IPS DF 19.7 (cell line): ENCODE results near the gene FNDC3B.

Experiments
- DNase-seq: peaks from one replicate; pipeline ENCODE4 v3.0.0-alpha.2; 2013; ENCODE audit warnings: low read depth, low spot score

FNDC3B gene

DNA sequence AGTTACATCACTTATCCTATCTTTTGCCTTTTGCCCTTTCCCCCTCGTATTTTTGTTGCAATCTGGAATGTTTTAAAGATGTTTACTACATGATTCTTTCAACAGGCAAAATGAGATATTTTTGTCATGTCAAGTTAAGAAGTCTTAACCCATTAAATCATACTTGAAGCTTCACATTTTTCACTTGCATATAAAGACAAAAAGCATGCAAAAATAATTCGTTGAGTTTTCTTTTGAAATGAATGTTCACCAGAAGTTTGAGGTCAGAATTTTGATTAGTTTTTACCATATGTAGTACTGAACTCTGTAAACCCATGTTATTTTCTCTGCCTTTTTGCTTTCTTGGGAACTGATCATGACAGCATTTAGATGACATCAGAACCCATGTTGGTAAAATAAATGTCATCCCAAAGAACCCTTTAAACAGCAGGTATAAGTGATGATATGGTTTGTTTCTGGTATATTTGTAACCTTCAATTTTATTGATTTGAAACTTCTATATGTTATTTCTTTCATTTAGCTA is 220.4 kb downstream of the FNDC3B start:
- DNase-seq: no peak

DNA sequence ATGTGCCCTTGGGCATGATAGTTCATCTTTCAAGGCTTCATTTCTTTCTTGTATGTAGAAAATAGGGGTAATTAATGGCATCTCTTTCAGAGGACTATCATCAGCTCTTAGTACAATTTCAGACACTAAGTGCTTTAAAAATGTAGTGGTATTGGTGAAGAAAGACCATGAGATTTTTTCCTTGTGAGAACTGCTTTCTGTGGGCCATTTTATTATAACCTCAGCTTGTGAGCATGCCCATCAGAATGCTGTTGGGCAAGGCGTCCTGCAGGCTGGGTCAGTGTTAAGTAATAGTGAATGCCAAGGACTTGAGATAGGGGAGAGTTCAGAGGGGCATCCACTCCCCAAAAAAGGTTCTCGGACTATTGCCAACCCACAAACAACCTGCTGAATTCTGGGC is 221.0 kb downstream of the FNDC3B start:
- no peak for DNase-seq

DNA sequence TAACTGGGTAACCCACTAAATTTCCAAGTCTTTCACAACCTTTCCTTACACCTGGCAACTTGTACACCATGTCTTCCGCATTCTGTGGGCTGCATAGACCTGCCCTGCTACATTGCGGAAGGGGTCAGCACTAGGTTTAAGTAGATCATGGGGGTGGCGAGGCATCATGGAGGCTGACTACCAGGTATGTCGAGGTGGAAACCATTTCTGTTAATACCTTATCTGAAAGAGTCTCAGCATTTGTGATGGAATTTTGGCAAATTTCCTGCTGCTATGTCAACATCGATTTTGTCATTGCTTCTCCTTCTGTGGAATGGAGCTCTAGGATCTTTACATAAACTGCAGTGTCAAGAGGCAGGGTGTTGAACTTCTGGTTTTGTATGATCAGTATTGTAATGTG is 221.7 kb downstream of the FNDC3B start:
- no peak for DNase-seq

DNA sequence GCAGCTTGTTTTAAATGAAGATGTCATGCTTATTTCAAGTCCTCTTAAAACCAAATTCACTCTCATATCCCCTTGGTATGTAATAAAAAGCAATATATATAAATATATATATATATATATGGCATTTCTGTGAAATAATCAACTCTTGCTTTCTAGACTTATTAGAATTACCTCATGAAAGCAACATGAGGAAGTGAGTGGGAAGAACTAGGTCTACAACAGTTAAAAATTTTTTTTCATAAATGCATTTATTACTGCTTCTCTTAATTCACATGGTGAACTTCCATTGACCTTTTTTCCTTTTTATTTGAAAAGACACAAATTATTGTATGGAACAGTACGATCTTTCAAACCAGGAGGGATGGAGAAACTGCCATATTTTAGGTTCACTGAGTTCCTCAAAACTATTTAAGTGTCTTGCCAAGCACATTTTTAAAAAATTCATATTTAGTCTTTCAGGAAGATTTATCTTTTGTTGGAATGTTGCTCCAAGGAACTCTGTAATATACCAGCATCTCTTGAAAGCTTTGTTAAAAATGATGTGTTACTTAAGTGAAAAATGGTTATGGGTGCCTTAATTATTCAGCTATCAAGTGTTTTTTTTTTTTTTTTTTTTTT is 223.7 kb downstream of the FNDC3B start:
- no peak for DNase-seq

DNA sequence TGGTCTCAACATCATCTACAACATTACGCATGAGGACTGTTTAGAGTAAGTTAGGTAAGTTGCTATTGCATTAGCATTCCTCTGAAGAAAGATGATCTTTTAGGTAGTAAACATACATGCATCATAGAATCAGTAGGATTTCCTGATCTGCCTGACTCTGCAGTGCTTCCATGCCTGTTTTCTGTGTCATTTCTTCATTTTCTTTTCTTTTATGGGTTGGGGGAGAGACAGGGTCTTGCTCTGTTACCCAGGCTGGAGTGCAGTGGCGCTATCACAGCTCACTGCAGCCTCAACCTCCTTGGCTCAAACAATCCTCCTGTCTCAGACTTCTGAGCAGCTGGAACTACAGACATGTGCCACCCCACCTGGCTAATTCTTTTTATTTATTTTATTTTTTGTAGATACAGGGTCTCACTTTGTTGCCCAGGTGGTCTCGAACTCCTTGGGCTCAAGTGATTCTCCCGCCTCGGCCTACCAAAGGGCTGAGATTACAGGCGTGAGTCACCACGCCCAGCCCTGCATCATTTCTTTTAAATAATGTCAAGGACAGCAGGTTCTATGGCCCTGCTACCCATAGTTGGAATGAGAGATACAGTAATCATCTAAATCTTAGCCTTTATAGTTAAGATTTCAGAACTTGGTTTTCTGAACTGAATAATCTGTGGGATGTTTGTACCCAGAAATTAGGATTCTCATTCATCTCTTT is 224.6 kb downstream of the FNDC3B start:
- no peak for DNase-seq

DNA sequence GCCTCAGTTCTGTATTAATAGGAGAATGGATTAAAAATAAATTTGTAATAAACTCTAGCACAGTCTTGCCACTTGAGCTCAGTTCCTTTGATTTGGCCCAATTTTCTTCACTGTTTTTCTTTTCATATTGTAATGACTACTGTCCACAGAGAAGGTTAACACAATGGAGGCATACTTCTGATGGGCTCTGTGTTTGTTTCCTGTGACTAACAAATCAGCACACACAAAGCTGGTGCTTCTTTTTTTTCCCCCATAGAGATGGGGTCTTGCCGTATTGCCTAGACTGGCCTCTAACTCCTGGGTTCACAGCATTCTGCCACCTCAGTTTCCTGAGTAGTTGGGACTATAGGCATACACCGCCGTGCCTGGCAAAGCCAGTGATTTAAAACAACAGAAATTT is 226.7 kb downstream of the FNDC3B start:
- no peak for DNase-seq

- DNase-seq: no peak
These were observed 229.0 kb downstream of the FNDC3B start for GRCh38 chr3:172268425-172268824.

DNA sequence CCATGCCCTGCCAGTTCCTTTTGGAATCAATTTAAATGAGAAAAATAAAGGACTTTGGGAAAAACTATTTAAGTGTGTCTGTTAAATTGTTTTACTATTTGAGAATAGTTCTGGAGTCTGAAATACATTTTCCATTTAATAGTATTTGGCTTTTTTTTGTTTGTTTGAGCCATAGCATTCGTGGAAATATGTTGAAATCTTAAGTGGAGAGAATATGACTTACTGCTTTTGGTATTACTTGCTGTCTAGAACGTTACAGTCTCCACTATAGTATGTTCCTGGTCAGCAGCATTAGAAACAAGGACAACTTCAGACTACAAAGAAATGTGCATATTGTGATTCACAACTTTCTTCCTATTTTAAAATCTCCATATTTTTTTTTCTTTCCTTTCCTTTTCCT is 229.5 kb downstream of the FNDC3B start:
- no peak for DNase-seq

DNA sequence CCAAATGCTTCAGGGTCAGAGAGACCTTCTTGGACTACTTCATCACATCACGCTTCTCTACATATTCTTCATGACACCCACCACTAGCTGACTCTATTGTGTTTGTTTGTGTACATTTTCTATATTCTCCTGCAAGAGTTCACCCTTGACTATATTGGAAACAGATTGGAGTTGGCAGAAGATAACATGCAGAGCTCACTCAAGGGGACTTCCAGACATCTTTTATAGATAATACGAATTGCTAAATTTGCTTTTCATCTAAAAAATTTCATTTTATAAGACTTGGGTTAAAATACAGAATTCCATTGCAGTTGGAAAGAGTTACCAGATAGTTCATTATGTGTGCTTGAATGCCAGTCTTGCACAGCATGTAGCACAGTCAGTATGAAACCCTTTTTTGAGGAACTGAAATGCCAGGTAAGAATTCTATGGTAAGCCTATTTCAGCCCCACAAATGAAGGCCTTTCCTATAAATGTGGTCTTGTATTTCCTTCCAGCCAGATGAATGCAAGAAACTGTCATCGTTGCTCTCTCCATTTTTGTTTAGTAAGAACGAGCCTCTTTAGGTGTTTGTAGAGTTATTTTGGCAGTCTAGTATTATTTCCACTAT is 231.3 kb downstream of the FNDC3B start:
- DNase-seq: no peak

GRCh38 chr3:172271386-172271976 is 232.1 kb downstream of the FNDC3B start:
- DNase-seq: no peak

- no peak for DNase-seq
These were observed 233.3 kb downstream of the FNDC3B start for GRCh38 chr3:172272698-172273097.

GRCh38 chr3:172273378-172273777 is 234.0 kb downstream of the FNDC3B start:
- DNase-seq: no peak

DNA sequence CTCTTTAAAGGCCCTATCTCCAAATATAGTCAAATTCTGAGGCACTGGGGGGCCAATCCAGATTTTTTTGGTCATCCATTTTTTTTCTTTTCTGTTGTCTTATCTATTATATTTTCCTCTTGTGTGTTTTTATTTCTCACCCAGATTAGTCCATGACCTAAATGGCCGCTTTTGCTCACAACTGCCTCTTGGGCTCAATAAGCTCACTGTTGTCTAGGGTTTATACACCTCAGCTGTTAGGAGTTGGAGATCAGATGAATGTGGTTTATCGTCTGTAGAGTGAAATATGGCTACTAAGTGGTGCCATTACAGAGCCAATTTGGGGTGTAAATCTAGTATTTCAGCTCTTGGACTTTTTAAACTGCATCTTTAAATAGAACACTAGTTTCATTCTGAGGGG is 235.5 kb downstream of the FNDC3B start:
- no peak for DNase-seq

GRCh38 chr3:172275586-172275985 is 236.2 kb downstream of the FNDC3B start:
- no peak for DNase-seq

- no peak for DNase-seq
These were observed 236.7 kb downstream of the FNDC3B start for GRCh38 chr3:172276103-172276502.

- DNase-seq: no peak
These were observed 237.8 kb downstream of the FNDC3B start for GRCh38 chr3:172277151-172277652.

- no peak for DNase-seq
These were observed 239.8 kb downstream of the FNDC3B start for GRCh38 chr3:172279191-172279640.

DNA sequence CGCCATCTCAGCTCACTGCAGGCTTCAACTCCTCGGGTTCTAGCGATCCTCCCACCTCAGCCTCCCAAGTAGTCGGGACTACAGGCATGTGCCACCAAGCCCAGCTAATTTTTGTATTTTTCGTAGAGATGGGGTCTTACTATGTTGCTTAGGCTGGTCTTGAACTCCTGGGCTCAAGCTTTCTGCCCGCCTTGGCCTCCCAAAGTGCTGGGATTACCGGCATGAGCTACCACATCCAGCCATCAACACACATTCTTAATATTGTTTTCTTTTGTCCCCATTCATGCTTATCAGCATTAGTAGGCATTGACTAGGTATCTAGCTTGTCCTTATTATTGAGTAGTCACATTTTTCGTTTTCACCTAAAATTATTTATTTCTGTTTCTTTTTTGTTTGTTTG is 240.6 kb downstream of the FNDC3B start:
- DNase-seq: no peak

- no peak for DNase-seq
These were observed 241.2 kb downstream of the FNDC3B start for GRCh38 chr3:172280406-172281051.

DNA sequence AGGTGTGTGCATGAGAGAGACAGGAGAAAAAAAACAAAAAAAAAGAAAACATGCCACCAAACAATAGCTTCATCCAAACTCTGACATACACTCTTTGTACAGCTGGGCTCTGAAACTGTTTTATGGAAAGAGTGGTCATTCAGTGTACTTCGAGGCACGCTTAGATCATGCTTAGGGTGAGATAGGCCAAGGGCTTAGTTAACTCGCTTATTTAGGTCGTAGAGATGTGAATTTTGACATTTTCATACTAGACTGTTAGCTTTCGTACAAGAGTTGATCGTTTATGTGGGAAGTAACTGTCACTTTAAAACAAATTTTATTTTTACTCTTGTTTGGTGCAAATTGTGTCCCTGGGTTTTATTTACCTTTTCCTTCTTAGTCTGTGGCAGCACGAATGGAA is 242.5 kb downstream of the FNDC3B start:
- no peak for DNase-seq

DNA sequence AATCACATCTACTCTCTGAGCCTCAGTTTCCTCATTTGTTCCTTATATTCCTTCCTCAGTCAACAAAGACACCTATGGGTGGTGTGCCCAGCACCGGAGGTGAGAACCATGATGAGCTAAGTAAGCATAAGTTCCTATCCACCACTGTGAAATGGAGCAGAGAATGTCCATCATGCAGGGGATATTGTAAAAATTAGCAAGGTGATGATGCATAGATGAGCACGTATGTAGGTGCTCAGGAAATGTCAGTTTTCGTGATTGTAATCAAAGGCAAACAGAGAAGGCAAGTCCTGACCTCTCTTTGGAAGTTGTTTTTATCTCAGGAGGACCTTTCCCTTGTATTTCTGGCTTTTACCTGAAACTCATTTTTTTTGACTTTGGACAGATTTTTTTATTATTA is 243.5 kb downstream of the FNDC3B start:
- DNase-seq: no peak

- no peak for DNase-seq
These were observed 244.5 kb downstream of the FNDC3B start for GRCh38 chr3:172283841-172284357.
